H1 (cell line): Measurements from ENCODE around the gene CROCC2. TPM values are rescaled to one million over a fixed set of nuclear protein-coding genes. Genes with fewer than 3 reads are reported as not detected.

Experiments used
- CTCF ChIA-PET: fragments of 300-600 bp; sonication (Branson Sonifier 250); formaldehyde crosslinking; loops from one replicate; lab custom pipeline; 2021; ENCODE audit not compliant: partially characterized antibody; lab: Charles Lee
- POLR2A ChIA-PET: fragments of 300-600 bp; sonication (Branson Sonifier 250); formaldehyde crosslinking; loops from one replicate; lab custom pipeline; 2021; ENCODE audit warnings: inconsistent platforms; ENCODE audit not compliant: partially characterized antibody; lab: Charles Lee
- DNase-seq, 2 experiments: peaks; one replicate each; pipeline versions ENCODE4 v3.0.0 to v3.0.0-alpha.2; 2010 to 2022; ENCODE audit warnings: low spot score in 2 of 2, low read depth in 1 of 2, mixed read lengths in 1 of 2
- FAIRE-seq: peaks from 2 replicates; lab custom pipeline; 2011; peaks lifted over from hg19 to GRCh38; lab: Jason Lieb, UNC
- H2AFZ ChIP-seq: 2 replicates; pipeline ENCODE4 v1.8.1; 2012; ENCODE audit warnings: low read length, inconsistent platforms
- H2AK5ac ChIP-seq: 2 replicates; pipeline ENCODE4 v1.6.1; 2013; ENCODE audit warnings: low read depth, low read length
- H2BK120ac ChIP-seq: replicated peaks from 2 replicates; pipeline ENCODE3; 2013; ENCODE audit warnings: low read depth, low read length, inconsistent platforms
- H2BK12ac ChIP-seq: 2 replicates; pipeline ENCODE4 v1.6.1; 2013; ENCODE audit warnings: low read depth, low read length
- H2BK15ac ChIP-seq: 2 replicates; pipeline ENCODE4 v1.6.1; 2013; ENCODE audit warnings: low read length
- H2BK20ac ChIP-seq: 2 replicates; pipeline ENCODE4 v1.6.1; 2013; ENCODE audit warnings: low read length
- H2BK5ac ChIP-seq: 2 replicates; pipeline ENCODE4 v1.6.1; 2013; ENCODE audit warnings: low read depth, low read length
- H3K14ac ChIP-seq: 2 replicates; pipeline ENCODE4 v1.6.1; 2013; ENCODE audit warnings: inconsistent platforms; ENCODE audit not compliant: insufficient read length
- H3K18ac ChIP-seq: 2 replicates; pipeline ENCODE4 v1.6.1; 2013; ENCODE audit warnings: low read length; ENCODE audit errors: extremely low read depth
- H3K23ac ChIP-seq: 2 replicates; pipeline ENCODE4 v1.6.1; 2013; ENCODE audit warnings: inconsistent platforms; ENCODE audit not compliant: insufficient read length
- H3K23me2 ChIP-seq: 2 replicates; pipeline ENCODE4 v1.6.1; 2013; ENCODE audit warnings: low read depth, low read length
- H3K27ac ChIP-seq: 2 replicates; pipeline ENCODE4 v1.6.1; 2011; ENCODE audit warnings: low read depth, low read length, inconsistent platforms
- H3K27me3 ChIP-seq, 4 experiments: replicated peaks in 1 of 4; 1 replicate in 1 of 4; 2 replicates in 3 of 4; pipeline versions ENCODE4 v1.6.1 to v1.8.1; 2011 to 2013; ENCODE audit warnings: low read length in 3 of 4, mild to moderate bottlenecking in 3 of 4, inconsistent platforms in 2 of 4, mixed read lengths in 2 of 4, moderate library complexity in 1 of 4; ENCODE audit not compliant: control insufficient read depth in 3 of 4, insufficient read depth in 3 of 4; ENCODE audit errors: extremely low read depth in 1 of 4
- H3K36me3 ChIP-seq, 4 experiments: 2 replicates each; pipeline versions ENCODE4 v1.6.1 to v1.8.1; 2011 to 2013; ENCODE audit warnings: mild to moderate bottlenecking in 4 of 4, low read length in 3 of 4, moderate library complexity in 2 of 4, control low read depth in 1 of 4, inconsistent platforms in 1 of 4; ENCODE audit not compliant: insufficient read depth in 4 of 4, control insufficient read depth in 2 of 4
- H3K4ac ChIP-seq: replicated peaks from 2 replicates; pipeline ENCODE3; 2013; ENCODE audit warnings: low read length, low read depth, mixed read lengths, inconsistent platforms; ENCODE audit not compliant: insufficient read length
- H3K4me1 ChIP-seq, 4 experiments: replicated peaks in 1 of 4; 1 replicate in 1 of 4; 2 replicates in 3 of 4; pipeline versions ENCODE4 v1.6.1 to v1.8.1; 2011 to 2013; ENCODE audit warnings: low read length in 3 of 4, inconsistent platforms in 2 of 4, mixed read lengths in 1 of 4; ENCODE audit not compliant: insufficient read depth in 4 of 4, control insufficient read depth in 3 of 4
- H3K4me2 ChIP-seq, 2 experiments: 2 replicates each; pipeline versions ENCODE4 v1.6.1 to v1.8.1; 2011 to 2013; ENCODE audit warnings: low read depth in 2 of 2, low read length in 2 of 2, control low read depth in 1 of 2, inconsistent platforms in 1 of 2, mild to moderate bottlenecking in 1 of 2; ENCODE audit not compliant: insufficient read depth in 1 of 2
- H3K4me3 ChIP-seq, 4 experiments: fragments of 200-600, 300-600 bp in 1 of 4; sonication (generic), shearing (Covaris generic), sonication (Bioruptor Twin) in 1 of 4; 2 replicates each; pipeline versions ENCODE4 v1.5.1 to v1.8.1; 2011 to 2016; ENCODE audit warnings: low read length in 4 of 4, low read depth in 3 of 4, control low read depth in 2 of 4, inconsistent platforms in 2 of 4, mild to moderate bottlenecking in 2 of 4, mixed read lengths in 1 of 4, moderate library complexity in 1 of 4; ENCODE audit not compliant: insufficient read depth in 2 of 4; ENCODE audit errors: extremely low read depth in 1 of 4
- H3K56ac ChIP-seq: replicated peaks from 2 replicates; pipeline ENCODE3; 2013; ENCODE audit warnings: low read depth, mild to moderate bottlenecking, mixed read lengths, low read length, inconsistent platforms; ENCODE audit not compliant: insufficient read length
- H3K79me1 ChIP-seq: 2 replicates; pipeline ENCODE4 v1.6.1; 2013; ENCODE audit warnings: low read depth, low read length, control low read depth
- H3K79me2 ChIP-seq, 2 experiments: 2 replicates each; pipeline versions ENCODE4 v1.6.1 to v1.8.1; 2012 to 2013; ENCODE audit warnings: low read length in 2 of 2, mild to moderate bottlenecking in 2 of 2, inconsistent platforms in 1 of 2; ENCODE audit not compliant: insufficient read depth in 2 of 2, control insufficient read depth in 1 of 2
- H3K9ac ChIP-seq, 4 experiments: replicated peaks in 1 of 4; 1 replicate in 1 of 4; 2 replicates in 3 of 4; pipeline versions ENCODE4 v1.6.1 to v1.8.1; 2011 to 2013; ENCODE audit warnings: low read depth in 3 of 4, low read length in 3 of 4, control low read depth in 2 of 4, mild to moderate bottlenecking in 2 of 4, moderate library complexity in 2 of 4, inconsistent platforms in 1 of 4; ENCODE audit errors: extremely low read depth in 1 of 4
- H3K9me3 ChIP-seq, 2 experiments: 2 replicates each; pipeline versions ENCODE4 v1.6.1 to v1.8.1; 2012 to 2013; ENCODE audit warnings: mild to moderate bottlenecking in 2 of 2, moderate library complexity in 2 of 2, control low read depth in 1 of 2, inconsistent platforms in 1 of 2, low read depth in 1 of 2, low read length in 1 of 2, mixed read lengths in 1 of 2; ENCODE audit not compliant: insufficient read depth in 2 of 2
- H4K20me1 ChIP-seq, 2 experiments: replicated peaks in 1 of 2; 2 replicates each; pipeline versions ENCODE3 to v1.8.1; 2011 to 2013; ENCODE audit warnings: inconsistent platforms in 2 of 2, low read length in 2 of 2, mild to moderate bottlenecking in 1 of 2; ENCODE audit not compliant: insufficient read depth in 2 of 2, control insufficient read depth in 1 of 2
- H4K5ac ChIP-seq: 2 replicates; pipeline ENCODE4 v1.6.1; 2013; ENCODE audit warnings: low read length, low read depth, mixed read lengths, inconsistent platforms; ENCODE audit not compliant: insufficient read length
- H4K8ac ChIP-seq: 2 replicates; pipeline ENCODE4 v1.8.0; 2013; ENCODE audit warnings: mild to moderate bottlenecking, moderate library complexity, low read length, inconsistent platforms; ENCODE audit not compliant: insufficient read depth; ENCODE audit errors: extremely low read depth
- H4K91ac ChIP-seq: replicated peaks from 2 replicates; pipeline ENCODE3; 2013; ENCODE audit warnings: low read length, mixed read lengths, inconsistent platforms; ENCODE audit not compliant: insufficient read length
- ASH2L ChIP-seq: fragments of 200-600, 300-600 bp; sonication (generic); IDR thresholded peaks from one replicate; pipeline ENCODE4 v1.7.1; 2017; ENCODE audit warnings: low read length
- BRCA1 ChIP-seq: IDR thresholded peaks from 2 replicates; pipeline ENCODE4 v1.6.1; 2012; ENCODE audit warnings: low read depth, low read length, improper control_type of control experiment
- EZH2 ChIP-seq: fragments of 200-600 bp; sonication (generic); IDR thresholded peaks from 2 replicates; pipeline ENCODE4 v1.7.1; 2012; ENCODE audit warnings: low read depth, mild to moderate bottlenecking, moderate library complexity, low read length, inconsistent platforms; ENCODE audit not compliant: severe bottlenecking
- HDAC2 ChIP-seq, 2 experiments: fragments of 300-600 bp in 1 of 2; sonication (generic) in 1 of 2; IDR thresholded peaks; 2 replicates each; pipeline ENCODE4 v1.6.1; 2011 to 2012; ENCODE audit warnings: low read depth in 2 of 2, low read length in 2 of 2, mild to moderate bottlenecking in 2 of 2, moderate library complexity in 2 of 2, borderline replicate concordance in 1 of 2, inconsistent platforms in 1 of 2
- JUND ChIP-seq: IDR thresholded peaks from 2 replicates; pipeline ENCODE4 v1.6.1; 2011; ENCODE audit warnings: mild to moderate bottlenecking, improper control_type of control experiment, low read length
- KDM5A ChIP-seq: fragments of 200-600 bp; IDR thresholded peaks from 2 replicates; pipeline ENCODE4 v1.7.1; 2012; ENCODE audit warnings: mild to moderate bottlenecking, low read length, inconsistent platforms, mixed read lengths
- RAD21 ChIP-seq, 2 experiments: IDR thresholded peaks in 1 of 2; conservative IDR thresholded peaks in 1 of 2; 2 replicates each; pipeline ENCODE4 v1.6.1; 2011; ENCODE audit warnings: low read depth in 2 of 2, low read length in 2 of 2, improper control_type of control experiment in 1 of 2, inconsistent platforms in 1 of 2, mild to moderate bottlenecking in 1 of 2, moderate library complexity in 1 of 2
- RBBP5 ChIP-seq: IDR thresholded peaks from 2 replicates; pipeline ENCODE4 v1.7.1; 2012; ENCODE audit warnings: low read depth, mild to moderate bottlenecking, inconsistent platforms, low read length, moderate library complexity, borderline replicate concordance
- RFX5 ChIP-seq: IDR thresholded peaks from 2 replicates; pipeline ENCODE4 v1.6.1; 2011; ENCODE audit warnings: low read depth, low read length, improper control_type of control experiment, borderline replicate concordance
- TCF12 ChIP-seq: IDR thresholded peaks from 2 replicates; pipeline ENCODE4 v1.6.1; 2011; ENCODE audit warnings: low read depth, mild to moderate bottlenecking, low read length
- WGBS, 2 experiments: shearing (Covaris generic) in 1 of 2; methylation state at CpG; one replicate each; pipeline versions ENCODE4 v1.1.6 to v1.1.7; 2013 to 2015; ENCODE audit warnings: low lambda C conversion rate in 2 of 2, mixed read lengths in 2 of 2, inconsistent platforms in 1 of 2, low coverage in 1 of 2, missing lambda C conversion rate in 1 of 2; ENCODE audit not compliant: insufficient replicate concordance in 2 of 2, insufficient coverage in 1 of 2, insufficient read length in 1 of 2; ENCODE audit errors: extremely low coverage in 1 of 2, missing lambda C conversion rate in 1 of 2; 5-methylcytosine and 5-hydroxymethylcytosine counted together
- polyA plus RNA-seq, 7 experiments: library from polyadenylated mRNA; depleted of rRNA in 3 of 7; stranded (reverse) in 5 of 7; unstranded in 2 of 7; fragments of >200 nt in 5 of 7; fragments of 200-250 nt in 2 of 7; gene quantifications; 1 replicate in 5 of 7; 2 replicates in 1 of 7; 4 replicates in 1 of 7; pipeline versions ENCODE4 v1.2.1 to v1.2.3, GENCODE V29; 2011 to 2013; ENCODE audit warnings: missing spikeins in 2 of 7, mixed read lengths in 2 of 7
- total RNA-seq: library from RNA; stranded (reverse); fragmentation: NEBNext Ultra II Directional; extraction: Animal tissue kit (Norgen Biotek cat#: 25700); gene quantifications from 2 replicates; pipeline ENCODE4 v1.2.1, GENCODE V29; 2021
- TF ChIP-seq, protein P1 (sequence below): IDR thresholded peaks from 2 replicates; pipeline ENCODE4 v1.6.1; 2012; ENCODE audit warnings: low read length, inconsistent platforms

CROCC2 gene
- total and polyA plus RNA-seq, 2 of the 8 experiments (the other 6 are each of a cell fraction or from before 2014, with no cell fraction given) = not detected

DNA sequence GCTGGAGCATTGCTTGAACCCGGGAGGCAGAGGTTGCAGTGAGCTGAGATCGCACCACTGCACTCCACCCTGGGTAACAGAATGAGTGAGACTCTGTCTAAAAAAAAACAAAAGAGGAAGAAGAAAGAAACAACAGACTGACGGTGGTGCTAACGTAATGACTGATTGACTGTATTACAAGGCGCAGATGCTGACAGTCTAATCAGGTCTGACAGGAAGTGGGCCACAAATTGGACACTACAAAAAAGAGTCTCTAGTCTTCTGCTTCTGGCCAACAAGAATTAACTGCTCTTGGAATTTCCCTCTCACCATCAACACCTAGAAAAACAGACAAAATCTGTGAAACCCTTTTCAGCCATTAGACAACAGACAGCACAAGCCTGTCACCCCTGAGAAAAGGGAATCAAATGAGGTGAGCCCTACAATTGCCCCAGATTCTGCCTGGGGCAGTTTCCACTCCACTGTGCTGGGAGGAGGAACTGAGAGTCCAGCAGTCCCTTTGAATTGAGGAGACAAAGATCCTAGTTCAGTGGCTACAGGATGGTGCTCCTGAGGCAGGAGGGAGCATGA is 135.5 kb downstream of the CROCC2 start:
- CTCF ChIA-PET = no interaction called here
- WGBS, 2 experiments = 94% methylated on average over 5 of the region's 5 CpGs; no CpG with 5 or more reads in 1 of the 2 experiments
- FAIRE-seq = no peak
- TF ChIP-seq EZH2 (no peak), HDAC2 (IDR thresholded peaks at IDR 0.05; ENCODE audit: borderline replicate concordance in 1 of 2, low read depth in 2 of 2, low read length in 2 of 2) (no peak), KDM5A (no peak), ASH2L (no peak), RBBP5 (no peak), BRCA1 (no peak), RAD21 (IDR thresholded peaks at IDR 0.05 in 1 of 2, conservative IDR thresholded peaks at IDR 0.05 in 1 of 2; ENCODE audit: low read depth in 2 of 2, low read length in 2 of 2) (no peak), RFX5 (no peak), JUND (no peak), TCF12 (no peak)
- TF ChIP-seq, protein P1, sequence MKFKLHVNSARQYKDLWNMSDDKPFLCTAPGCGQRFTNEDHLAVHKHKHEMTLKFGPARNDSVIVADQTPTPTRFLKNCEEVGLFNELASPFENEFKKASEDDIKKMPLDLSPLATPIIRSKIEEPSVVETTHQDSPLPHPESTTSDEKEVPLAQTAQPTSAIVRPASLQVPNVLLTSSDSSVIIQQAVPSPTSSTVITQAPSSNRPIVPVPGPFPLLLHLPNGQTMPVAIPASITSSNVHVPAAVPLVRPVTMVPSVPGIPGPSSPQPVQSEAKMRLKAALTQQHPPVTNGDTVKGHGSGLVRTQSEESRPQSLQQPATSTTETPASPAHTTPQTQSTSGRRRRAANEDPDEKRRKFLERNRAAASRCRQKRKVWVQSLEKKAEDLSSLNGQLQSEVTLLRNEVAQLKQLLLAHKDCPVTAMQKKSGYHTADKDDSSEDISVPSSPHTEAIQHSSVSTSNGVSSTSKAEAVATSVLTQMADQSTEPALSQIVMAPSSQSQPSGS = no peak

More for the DNA sequence above, 135.5 kb downstream of the CROCC2 start:
- Histone ChIP-seq H3K27ac (no peak overlapping the region), H3K79me1 (no peaks in the 10 kb centered on the region), H2AFZ (no peak overlapping the region), H4K91ac (no peak overlapping the region), H2BK5ac (no peak overlapping the region), H3K23me2 (peaks cover 2% of the 10 kb centered on the region; the same call in 1 of the 2 replicates), H3K27me3 (peaks cover 0 to 15% (median 6%) of the 10 kb centered on the region in 4 experiments; a peak in 4 of 7 replicates), H4K5ac (no peak overlapping the region), H2AK5ac (no peak overlapping the region), H4K8ac (no peak overlapping the region), H2BK12ac (no peak overlapping the region), H3K56ac (no peak overlapping the region), H3K36me3 (no peaks in the 10 kb centered on the region), H3K9ac (no peak overlapping the region; a peak in 1 of 7 replicates), H4K20me1 (no peaks in the 10 kb centered on the region), H3K4me3 (no peak overlapping the region), H3K9me3 (no peaks in the 10 kb centered on the region), H3K4me2 (no peak overlapping the region), H3K14ac (no peak overlapping the region), H3K4ac (no peak overlapping the region), H3K23ac (no peak overlapping the region), H3K4me1 (peaks cover 0 to 7% (median 4%) of the 10 kb centered on the region in 4 experiments; a peak in 5 of 7 replicates), H2BK20ac (no peak overlapping the region), H2BK15ac (no peak overlapping the region), H3K18ac (no peak overlapping the region), H3K79me2 (no peaks in the 10 kb centered on the region), H2BK120ac (no peak overlapping the region)
- POLR2A ChIA-PET = no interaction called here
- no peak for DNase-seq
